HCT116 (cell line): ENCODE data around the gene SGMS1.

Source experiments
- CTCF ChIP-seq, 3 experiments: fragments of 200-600 bp in 1 of 3; sonication (generic) in 1 of 3; IDR thresholded peaks in 2 of 3; conservative IDR thresholded peaks in 1 of 3; 2 replicates each; pipeline ENCODE4 v1.5.1; 2012 to 2017; ENCODE audit warnings: low read depth in 2 of 3, low read length in 2 of 3, antibody characterized with exemption in 1 of 3, borderline replicate concordance in 1 of 3, control low read depth in 1 of 3, mild to moderate bottlenecking in 1 of 3, mixed read lengths in 1 of 3, mixed run types in 1 of 3, moderate library complexity in 1 of 3; ENCODE audit not compliant: insufficient read depth in 1 of 3
- POLR2A ChIP-seq: IDR thresholded peaks from 2 replicates; pipeline ENCODE4 v1.7.0; 2011; ENCODE audit warnings: borderline replicate concordance; ENCODE audit not compliant: insufficient read depth, insufficient read length; ENCODE audit errors: extremely low read depth
- SP1 ChIP-seq: IDR thresholded peaks from 2 replicates; pipeline ENCODE4 v1.6.1; 2012; ENCODE audit warnings: low read depth

- no peak for TF ChIP-seq CTCF (IDR thresholded peaks at IDR 0.05 in 2 of 3, conservative IDR thresholded peaks at IDR 0.05 in 1 of 3; ENCODE audit: borderline replicate concordance in 1 of 3, insufficient read depth in 1 of 3, low read depth in 2 of 3, low read length in 2 of 3)
- no peak for TF ChIP-seq POLR2A
- TF ChIP-seq SP1, result no peak
These were observed 299.7 kb downstream of the SGMS1 start for GRCh38 chr10:50324046-50324445.
